HepG2 (cell line): ENCODE data around the gene ZNF221. TPM values are rescaled to one million over a fixed set of nuclear protein-coding genes. Genes with fewer than 3 reads are reported as not detected.

Experiments
- ATAC-seq: fragments of 200-7000 bp; cut with Tn5 transposase; 3 replicates; pipeline ENCODE4 v1.9.1; 2020; ENCODE audit warnings: mild to moderate bottlenecking, moderate library complexity
- BruUV-seq: library from RNA; stranded (reverse); fragments of 400-500 nt; replicated peaks from 2 replicates; lab custom pipeline; 2021; lab: Mats Ljungman, UMichigan
- CTCF ChIA-PET: fragments of 300-600 bp; formaldehyde crosslinking; extraction: SDS; loops from one replicate; lab custom pipeline; 2021; ENCODE audit warnings: low total read pairs, inconsistent platforms, low intra/inter-chr PET ratio; lab: Yijun Ruan, JAX
- POLR2A ChIA-PET: fragments of 350-600 bp; sonication (Branson Sonifier 250); formaldehyde crosslinking; loops from one replicate; lab custom pipeline; 2020; ENCODE audit warnings: antibody characterized with exemption, inconsistent platforms; lab: Yijun Ruan, JAX
- DNase-seq: peaks from one replicate; pipeline ENCODE4 v3.0.0-alpha.2; 2015; ENCODE audit warnings: low spot score
- FAIRE-seq: peaks from 3 replicates; lab custom pipeline; 2011; peaks lifted over from hg19 to GRCh38; lab: Jason Lieb, UNC
- H2AFZ ChIP-seq: one replicate; pipeline ENCODE4 v1.6.1; 2011; ENCODE audit warnings: low read length, inconsistent platforms
- H3K27ac ChIP-seq: fragments of 300-600 bp; 3 replicates; pipeline ENCODE4 v1.8.0; 2011; ENCODE audit warnings: mixed run types, mild to moderate bottlenecking, mixed read lengths, low read length, inconsistent platforms; ENCODE audit not compliant: insufficient read depth; ENCODE audit errors: extremely low read length
- H3K27me3 ChIP-seq, 2 experiments: fragments of 200-600 bp in 1 of 2; 2 replicates in 1 of 2; 3 replicates in 1 of 2; pipeline versions ENCODE4 v1.6.0 to v1.8.0; 2011; ENCODE audit warnings: low read length in 2 of 2, mild to moderate bottlenecking in 2 of 2, moderate library complexity in 2 of 2, inconsistent platforms in 1 of 2; ENCODE audit not compliant: insufficient read depth in 2 of 2, control insufficient read depth in 1 of 2
- H3K36me3 ChIP-seq, 2 experiments: fragments of 200-600 bp in 1 of 2; replicated peaks in 1 of 2; 2 replicates in 1 of 2; 3 replicates in 1 of 2; pipeline versions ENCODE4 v1.5.1 to v1.8.0; 2011; ENCODE audit warnings: low read length in 2 of 2, inconsistent platforms in 1 of 2; ENCODE audit not compliant: insufficient read depth in 2 of 2, control insufficient read depth in 1 of 2
- H3K4me1 ChIP-seq: 2 replicates; pipeline ENCODE4 v1.5.1; 2012; ENCODE audit warnings: low read length, inconsistent platforms; ENCODE audit not compliant: insufficient read depth
- H3K4me2 ChIP-seq: 2 replicates; pipeline ENCODE4 v1.6.0; 2011; ENCODE audit warnings: low read depth, low read length, inconsistent platforms
- H3K4me3 ChIP-seq, 3 experiments: fragments of 200-600 bp in 1 of 3; sonication (generic), shearing (Covaris generic) in 1 of 3; replicated peaks in 1 of 3; 2 replicates each; pipeline ENCODE4 v1.5.1; 2011 to 2016; ENCODE audit warnings: low read length in 3 of 3, inconsistent platforms in 2 of 3, low read depth in 2 of 3, mild to moderate bottlenecking in 2 of 3, control low read depth in 1 of 3, mixed read lengths in 1 of 3; ENCODE audit not compliant: insufficient read depth in 1 of 3
- H3K79me2 ChIP-seq: one replicate; pipeline ENCODE4 v1.6.1; 2011; ENCODE audit warnings: low read length, inconsistent platforms; ENCODE audit not compliant: insufficient read depth
- H3K9ac ChIP-seq: 2 replicates; pipeline ENCODE4 v1.6.0; 2011; ENCODE audit warnings: mild to moderate bottlenecking, low read depth, low read length, inconsistent platforms; ENCODE audit not compliant: insufficient read depth
- H3K9me3 ChIP-seq: 2 replicates; pipeline ENCODE4 v1.5.1; 2012; ENCODE audit warnings: mild to moderate bottlenecking, low read length
- H4K20me1 ChIP-seq: 2 replicates; pipeline ENCODE4 v1.6.0; 2011; ENCODE audit warnings: inconsistent platforms, mild to moderate bottlenecking, low read length, moderate library complexity; ENCODE audit not compliant: insufficient read depth
- FOXO1 ChIP-seq: sonication (generic); formaldehyde crosslinking; IDR thresholded peaks from 2 replicates; pipeline ENCODE4 v1.4.0; 2020; ENCODE audit warnings: missing genetic modification reagents
- GTF3A ChIP-seq: sonication (generic); formaldehyde crosslinking; conservative IDR thresholded peaks from 2 replicates; pipeline ENCODE4 v1.4.0; 2020; ENCODE audit warnings: mild to moderate bottlenecking, missing genetic modification reagents
- HIVEP1 ChIP-seq: sonication (generic); formaldehyde crosslinking; IDR thresholded peaks from 2 replicates; pipeline ENCODE4 v1.4.0; 2020; ENCODE audit warnings: mild to moderate bottlenecking, missing genetic modification reagents
- ZBTB7B ChIP-seq: sonication (generic); formaldehyde crosslinking; IDR thresholded peaks from 2 replicates; pipeline ENCODE4 v1.4.0; 2020; ENCODE audit warnings: missing genetic modification reagents
- ZNF552 ChIP-seq: sonication (generic); formaldehyde crosslinking; IDR thresholded peaks from 2 replicates; pipeline ENCODE4 v1.9.0; 2022; ENCODE audit warnings: missing genetic modification reagents, mild to moderate bottlenecking, borderline replicate concordance
- ZNF780A ChIP-seq: sonication (generic); formaldehyde crosslinking; IDR thresholded peaks from 2 replicates; pipeline ENCODE4 v1.8.0; 2022; ENCODE audit warnings: mild to moderate bottlenecking, missing genetic modification reagents, moderate library complexity
- ZSCAN12 ChIP-seq: sonication (generic); formaldehyde crosslinking; IDR thresholded peaks from 2 replicates; pipeline ENCODE4 v1.9.0; 2021; ENCODE audit warnings: mild to moderate bottlenecking, missing genetic modification reagents
- WGBS: methylation state at CpG from one replicate; pipeline ENCODE4 v1.1.6; 2017; ENCODE audit warnings: low lambda C conversion rate; 5-methylcytosine and 5-hydroxymethylcytosine counted together
- in situ Hi-C: cut with HindIII; loops from 2 replicates; pipeline ENCODE4 v1.10.0; 2017; ENCODE audit warnings: low pct_unique_long_range_greater_than_20kb; ENCODE audit not compliant: extremely low pct_ligation_motif_present
- intact Hi-C: fragments of 100-400 bp; cut with micrococcal nuclease; formaldehyde crosslinking; loops from one replicate; pipeline ENCODE4 v1.10.0; 2022; ENCODE audit not compliant: unreplicated experiment
- polyA plus RNA-seq, 8 experiments: library from polyadenylated mRNA; depleted of rRNA in 3 of 8; stranded (reverse) in 7 of 8; unstranded in 1 of 8; fragments of >200 nt; fragmentation: Illumina TruSeq in 4 of 8; extraction: Trizol in 4 of 8; gene quantifications; 2 replicates each; pipeline versions ENCODE4 v1.2.1 to v1.2.3, GENCODE V29; 2011 to 2016; ENCODE audit warnings: low read depth in 4 of 8, missing spikeins in 1 of 8, mixed read lengths in 1 of 8; ENCODE audit not compliant: insufficient read depth in 1 of 8
- total RNA-seq, 5 experiments: library from RNA; depleted of rRNA; stranded (reverse); fragments of >200 nt; fragmentation: Illumina TruSeq; extraction: Trizol; gene quantifications; 2 replicates each; pipeline ENCODE4 v1.2.3, GENCODE V29; 2016; ENCODE audit warnings: low read depth in 1 of 5
- TF ChIP-seq, protein P1 (sequence below): IDR thresholded peaks from 2 replicates; pipeline ENCODE4 v1.6.1; 2016; ENCODE audit warnings: low read depth, control low read depth
- TF ChIP-seq, protein P2 (sequence below): sonication (generic); formaldehyde crosslinking; IDR thresholded peaks from 2 replicates; pipeline ENCODE4 v1.4.0; 2020; ENCODE audit warnings: mild to moderate bottlenecking, low read depth, missing genetic modification reagents
- TF ChIP-seq, protein P3 (sequence below): sonication (generic); formaldehyde crosslinking; IDR thresholded peaks from 2 replicates; pipeline ENCODE4 v1.4.0; 2020; ENCODE audit warnings: mild to moderate bottlenecking, missing genetic modification reagents

The ZNF221 gene
- total and polyA plus RNA-seq, 2 of the 13 experiments (the other 11 are each of a cell fraction or from before 2014, with no cell fraction given) = 0.48 to 3.4 TPM

DNA sequence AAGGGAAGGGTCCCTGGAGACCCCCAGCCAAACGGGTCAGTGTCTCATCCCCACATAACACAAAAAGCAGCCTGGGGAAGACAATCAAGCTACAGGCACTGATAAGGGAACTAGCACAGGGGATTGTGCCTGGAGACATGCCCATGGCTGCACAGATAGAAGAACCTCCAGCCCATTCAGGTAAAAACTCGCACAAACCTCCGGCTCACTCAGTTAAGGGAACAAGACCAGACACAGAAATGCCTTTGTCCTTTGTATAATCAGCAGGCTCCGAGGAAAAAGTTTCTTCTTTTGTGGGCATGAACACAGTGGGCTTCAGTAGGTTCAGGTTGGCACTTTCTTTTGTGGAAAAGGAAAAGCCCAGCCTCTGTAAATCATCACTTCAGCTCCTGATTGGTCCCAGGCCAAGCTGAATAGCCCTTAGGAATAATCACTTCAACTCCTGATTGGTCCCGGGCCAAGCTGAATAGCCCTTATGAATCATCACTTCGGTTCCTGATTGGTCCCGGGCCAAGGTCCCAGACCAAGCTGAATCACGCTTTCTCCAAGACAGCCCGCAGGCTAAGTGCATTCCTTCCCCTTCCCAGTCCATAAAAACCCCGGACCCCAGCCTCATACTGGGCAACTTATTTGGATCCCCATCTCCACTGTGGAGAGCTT is 46.7 kb downstream of the ZNF221 start:
- no peaks in the 10 kb centered on the region for H3K9me3 ChIP-seq
- 56% methylated on average over 7 of the region's 10 CpGs for WGBS
- intact Hi-C loops (no loop called here), in situ Hi-C loops (no loop called here)
- H3K79me2 ChIP-seq = no peaks in the 10 kb centered on the region
- peaks cover under 1 to 11% of the 10 kb centered on the region in 2 experiments; a peak in 1 of 5 replicates for H3K36me3 ChIP-seq
- BruUV-seq = no TSS peak
- H3K27me3 ChIP-seq = no peaks in the 10 kb centered on the region; a peak in 1 of 5 replicates
- TF ChIP-seq ZBTB7B = no peak
- TF ChIP-seq, protein P1, sequence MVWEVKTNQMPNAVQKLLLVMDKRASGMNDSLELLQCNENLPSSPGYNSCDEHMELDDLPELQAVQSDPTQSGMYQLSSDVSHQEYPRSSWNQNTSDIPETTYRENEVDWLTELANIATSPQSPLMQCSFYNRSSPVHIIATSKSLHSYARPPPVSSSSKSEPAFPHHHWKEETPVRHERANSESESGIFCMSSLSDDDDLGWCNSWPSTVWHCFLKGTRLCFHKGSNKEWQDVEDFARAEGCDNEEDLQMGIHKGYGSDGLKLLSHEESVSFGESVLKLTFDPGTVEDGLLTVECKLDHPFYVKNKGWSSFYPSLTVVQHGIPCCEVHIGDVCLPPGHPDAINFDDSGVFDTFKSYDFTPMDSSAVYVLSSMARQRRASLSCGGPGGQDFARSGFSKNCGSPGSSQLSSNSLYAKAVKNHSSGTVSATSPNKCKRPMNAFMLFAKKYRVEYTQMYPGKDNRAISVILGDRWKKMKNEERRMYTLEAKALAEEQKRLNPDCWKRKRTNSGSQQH (CRISPR knock-in tag) = no peak
- TF ChIP-seq GTF3A (CRISPR knock-in tag) = no peak
- TF ChIP-seq, protein P2, sequence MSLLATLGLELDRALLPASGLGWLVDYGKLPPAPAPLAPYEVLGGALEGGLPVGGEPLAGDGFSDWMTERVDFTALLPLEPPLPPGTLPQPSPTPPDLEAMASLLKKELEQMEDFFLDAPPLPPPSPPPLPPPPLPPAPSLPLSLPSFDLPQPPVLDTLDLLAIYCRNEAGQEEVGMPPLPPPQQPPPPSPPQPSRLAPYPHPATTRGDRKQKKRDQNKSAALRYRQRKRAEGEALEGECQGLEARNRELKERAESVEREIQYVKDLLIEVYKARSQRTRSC = no peak
- no peak for TF ChIP-seq ZNF780A (CRISPR knock-in tag)
- TF ChIP-seq HIVEP1 (CRISPR knock-in tag) = no peak
- TF ChIP-seq FOXO1 (CRISPR knock-in tag) = no peak
- TF ChIP-seq, protein P3, sequence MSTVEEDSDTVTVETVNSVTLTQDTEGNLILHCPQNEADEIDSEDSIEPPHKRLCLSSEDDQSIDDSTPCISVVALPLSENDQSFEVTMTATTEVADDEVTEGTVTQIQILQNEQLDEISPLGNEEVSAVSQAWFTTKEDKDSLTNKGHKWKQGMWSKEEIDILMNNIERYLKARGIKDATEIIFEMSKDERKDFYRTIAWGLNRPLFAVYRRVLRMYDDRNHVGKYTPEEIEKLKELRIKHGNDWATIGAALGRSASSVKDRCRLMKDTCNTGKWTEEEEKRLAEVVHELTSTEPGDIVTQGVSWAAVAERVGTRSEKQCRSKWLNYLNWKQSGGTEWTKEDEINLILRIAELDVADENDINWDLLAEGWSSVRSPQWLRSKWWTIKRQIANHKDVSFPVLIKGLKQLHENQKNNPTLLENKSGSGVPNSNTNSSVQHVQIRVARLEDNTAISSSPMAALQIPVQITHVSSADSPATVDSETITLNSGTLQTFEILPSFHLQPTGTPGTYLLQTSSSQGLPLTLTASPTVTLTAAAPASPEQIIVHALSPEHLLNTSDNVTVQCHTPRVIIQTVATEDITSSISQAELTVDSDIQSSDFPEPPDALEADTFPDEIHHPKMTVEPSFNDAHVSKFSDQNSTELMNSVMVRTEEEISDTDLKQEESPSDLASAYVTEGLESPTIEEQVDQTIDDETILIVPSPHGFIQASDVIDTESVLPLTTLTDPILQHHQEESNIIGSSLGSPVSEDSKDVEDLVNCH (CRISPR knock-in tag) = no peak
- TF ChIP-seq ZSCAN12 (CRISPR knock-in tag) = no peak
- no peak for TF ChIP-seq ZNF552 (CRISPR knock-in tag)
- H4K20me1 ChIP-seq = no peaks in the 10 kb centered on the region
- DNase-seq (no peak), FAIRE-seq (no peak), ATAC-seq (no peak)
- H3K4me2 ChIP-seq = no peak overlapping the region
- H3K4me3 ChIP-seq = no peak overlapping the region
- no peak overlapping the region for H3K27ac ChIP-seq
- ChIA-PET POLR2A (no interaction called here), CTCF (no interaction called here)
- no peak overlapping the region for H2AFZ ChIP-seq
- no peak overlapping the region for H3K9ac ChIP-seq
- H3K4me1 ChIP-seq = peaks cover 6% of the 10 kb centered on the region
